T-cell (primary cell): ENCODE data around the gene KCNH2. TPM values are rescaled to one million over a fixed set of nuclear protein-coding genes. Genes with fewer than 3 reads are reported as not detected.

Experiments used
- ATAC-seq, 4 experiments: fragments of 200-7000 bp in 3 of 4; fragments of 150-1000 bp in 1 of 4; cut with Tn5 transposase; replicated peaks in 1 of 4; 1 replicate in 3 of 4; 2 replicates in 1 of 4; pipeline ENCODE4 v1.10.0; 2021; ENCODE audit warnings: moderate library complexity in 3 of 4, mild to moderate bottlenecking in 2 of 4, moderate number of reproducible peaks in 1 of 4
- CTCF ChIA-PET, 2 donors: fragments of 300-600 bp; sonication (Branson Sonifier 250); formaldehyde crosslinking; loops; one replicate each; lab custom pipeline; 2022; ENCODE audit warnings: antibody characterized with exemption in 2 of 2; lab: Charles Lee
- POLR2A ChIA-PET, 2 donors: fragments of 300-600 bp; sonication (Branson Sonifier 250); formaldehyde crosslinking; loops; one replicate each; lab custom pipeline; 2022; ENCODE audit warnings: antibody characterized with exemption in 2 of 2; lab: Charles Lee
- DNase-seq, 35 experiments: peaks; one replicate each; pipeline versions ENCODE4 v3.0.0 to v3.0.0-alpha.2; 2013 to 2023
- H3K27ac ChIP-seq: one replicate; pipeline ENCODE4 v1.5.1; 2013; ENCODE audit warnings: low read length
- H3K27me3 ChIP-seq, 2 experiments: replicated peaks in 1 of 2; 1 replicate in 1 of 2; 2 replicates in 1 of 2; pipeline versions ENCODE4 v1.6.1 to v1.7.0; 2013; ENCODE audit warnings: low read length in 1 of 2, mixed read lengths in 1 of 2; ENCODE audit not compliant: control insufficient read depth in 2 of 2, insufficient read depth in 2 of 2; ENCODE audit errors: extremely low read depth in 1 of 2
- H3K36me3 ChIP-seq, 2 donors: 1 replicate in 1 of 2; 2 replicates in 1 of 2; pipeline versions ENCODE4 v1.6.1 to v1.7.0; 2013; ENCODE audit warnings: low read length in 1 of 2; ENCODE audit not compliant: control insufficient read depth in 2 of 2, insufficient read depth in 1 of 2; ENCODE audit errors: extremely low read depth in 1 of 2
- H3K4me1 ChIP-seq, 2 experiments: 1 replicate in 1 of 2; 2 replicates in 1 of 2; pipeline versions ENCODE4 v1.6.1 to v1.7.0; 2013; ENCODE audit warnings: low read length in 2 of 2, mixed read lengths in 1 of 2; ENCODE audit not compliant: insufficient read depth in 2 of 2, control insufficient read depth in 1 of 2; ENCODE audit errors: extremely low read depth in 1 of 2
- H3K4me3 ChIP-seq, 2 donors: 1 replicate in 1 of 2; 2 replicates in 1 of 2; pipeline versions ENCODE4 v1.5.1 to v1.7.0; 2013; ENCODE audit warnings: mild to moderate bottlenecking in 2 of 2, low read length in 1 of 2, moderate library complexity in 1 of 2; ENCODE audit not compliant: control insufficient read depth in 1 of 2; ENCODE audit errors: extremely low read depth in 1 of 2
- H3K9me3 ChIP-seq: 2 replicates; pipeline ENCODE4 v1.7.0; 2013
- H3K27ac Mint-ChIP-seq, 2 donors: one replicate each; pipeline ENCODE4 v1.8.0; 2020 to 2021; ENCODE audit warnings: mild to moderate bottlenecking in 2 of 2, mixed read lengths in 2 of 2
- H3K27me3 Mint-ChIP-seq, 2 donors: one replicate each; pipeline ENCODE4 v1.8.0; 2021 to 2022; ENCODE audit warnings: mixed read lengths in 2 of 2
- H3K36me3 Mint-ChIP-seq: one replicate; pipeline ENCODE4 v1.8.0; 2021; ENCODE audit warnings: mixed read lengths
- H3K4me1 Mint-ChIP-seq, 3 donors: one replicate each; pipeline ENCODE4 v1.8.0; 2020 to 2022; ENCODE audit warnings: mixed read lengths in 3 of 3, mild to moderate bottlenecking in 1 of 3
- H3K4me3 Mint-ChIP-seq, 3 donors: one replicate each; pipeline ENCODE4 v1.8.0; 2020 to 2022; ENCODE audit warnings: mild to moderate bottlenecking in 3 of 3, mixed read lengths in 3 of 3, moderate library complexity in 3 of 3
- H3K9me3 Mint-ChIP-seq, 3 donors: one replicate each; pipeline ENCODE4 v1.8.0; 2020 to 2022; ENCODE audit warnings: mixed read lengths in 3 of 3
- WGBS: methylation state at CpG from one replicate; pipeline ENCODE4 v1.1.5; 2013; ENCODE audit warnings: missing lambda C conversion rate; ENCODE audit not compliant: insufficient coverage; 5-methylcytosine and 5-hydroxymethylcytosine counted together
- total RNA-seq, 35 experiments: library from RNA in 6 of 35; stranded (reverse) in 6 of 35; fragments of 120-200 nt in 1 of 35; gene quantifications; one replicate each; pipeline versions ENCODE4 v1.2.1 to v1.2.4 and lab custom pipeline; 2013 to 2026

Gene KCNH2
- total RNA-seq, 5 donors from 2014 or later (not counting 1 experiment from before 2014, with no cell fraction given): 2.9 to 4.6 (median 3.0) TPM

- H3K9me3 Mint-ChIP-seq: no peaks in the 10 kb centered on the region
- no peak for ATAC-seq
Observed at GRCh38 chr7:150969475-150969874, 8.6 kb downstream of the KCNH2 start.

GRCh38 chr7:150968734-150969372 is 9.3 kb downstream of the KCNH2 start:
- Mint-ChIP-seq H3K4me1 (peaks cover 19 to 37% (median 24%) of the 10 kb centered on the region in 3 donors), H3K27me3 (no peaks in the 10 kb centered on the region), H3K4me3 (no peak overlapping the region), H3K36me3 (no peaks in the 10 kb centered on the region), H3K27ac (peak overlapping the region in 1 of 2 donors; percentile 34), H3K9me3 (no peaks in the 10 kb centered on the region)
- peaks cover 12 to 16% of the 10 kb centered on the region in 2 experiments for H3K4me1 ChIP-seq
- no peak overlapping the region for H3K4me3 ChIP-seq
- ChIA-PET CTCF (no interaction called here), POLR2A (no interaction called here)
- no peaks in the 10 kb centered on the region for H3K36me3 ChIP-seq
- DNase-seq: no peak
- H3K9me3 ChIP-seq: no peaks in the 10 kb centered on the region
- ATAC-seq: no peak
- 72% methylated on average over 8 of the region's 16 CpGs for WGBS
- peaks cover 2 to 35% of the 10 kb centered on the region in 2 experiments for H3K27me3 ChIP-seq
- no peak overlapping the region for H3K27ac ChIP-seq

More at GRCh38 chr7:150969475-150969874, 8.6 kb downstream of the KCNH2 start:
- H3K4me1 Mint-ChIP-seq: peaks cover 24 to 42% (median 30%) of the 10 kb centered on the region in 3 donors
- H3K27ac Mint-ChIP-seq: peak overlapping the region in 1 of 2 donors; percentile 34
- CTCF ChIA-PET: no interaction called here
- no peaks in the 10 kb centered on the region for H3K27me3 Mint-ChIP-seq
- Histone ChIP-seq H3K27ac (no peak overlapping the region), H3K9me3 (no peaks in the 10 kb centered on the region), H3K4me3 (no peak overlapping the region), H3K27me3 (peaks cover 2 to 29% of the 10 kb centered on the region in 2 experiments), H3K36me3 (no peaks in the 10 kb centered on the region), H3K4me1 (peaks cover 11 to 19% of the 10 kb centered on the region in 2 experiments)
- H3K36me3 Mint-ChIP-seq: no peaks in the 10 kb centered on the region
- POLR2A ChIA-PET: no interaction called here
- no peak for DNase-seq
- 85% methylated on average over 7 of the region's 7 CpGs for WGBS
- no peak overlapping the region for H3K4me3 Mint-ChIP-seq

DNA sequence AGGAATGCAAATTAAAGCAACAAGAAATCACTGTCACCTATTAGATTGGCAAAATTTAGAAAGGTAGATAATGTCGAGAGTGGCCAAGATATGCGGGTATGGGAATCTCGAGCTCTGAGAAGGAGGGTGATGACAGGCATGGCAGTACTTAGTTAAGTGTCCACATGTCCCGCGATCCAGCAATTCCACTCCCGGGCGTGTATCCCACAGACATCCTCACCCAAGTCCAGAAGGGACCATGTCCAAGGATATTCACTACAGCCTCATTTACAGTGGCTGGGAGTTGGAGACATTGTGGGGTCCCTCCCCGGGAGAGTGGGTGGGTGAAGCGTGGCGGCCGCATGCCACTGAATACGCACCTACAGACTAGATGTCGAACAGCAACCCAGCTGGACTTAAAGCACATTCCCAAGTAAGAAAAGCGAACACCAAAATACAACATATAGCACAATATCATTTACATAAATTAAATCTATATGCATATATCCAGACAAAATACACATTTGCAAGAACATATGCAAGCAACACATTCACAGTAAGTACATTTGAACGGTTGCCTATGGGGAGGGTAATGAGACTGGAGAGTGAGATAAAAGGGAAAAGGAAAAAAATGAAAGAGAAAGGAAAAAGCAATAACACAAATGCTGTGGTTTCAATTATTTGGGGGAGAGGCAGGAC is 9.9 kb downstream of the KCNH2 start:
- no peak overlapping the region for H3K27ac ChIP-seq
- WGBS: 77% methylated on average over 12 of the region's 15 CpGs
- ATAC-seq (no peak), DNase-seq (no peak)
- no peaks in the 10 kb centered on the region for H3K36me3 ChIP-seq
- POLR2A ChIA-PET: no interaction called here
- no peak overlapping the region for H3K4me3 ChIP-seq
- Mint-ChIP-seq H3K9me3 (no peaks in the 10 kb centered on the region), H3K4me3 (no peak overlapping the region), H3K36me3 (no peaks in the 10 kb centered on the region), H3K4me1 (peaks cover 12 to 30% (median 18%) of the 10 kb centered on the region in 3 donors), H3K27ac (peak overlapping the region in 1 of 2 donors; percentile 51), H3K27me3 (no peaks in the 10 kb centered on the region)
- H3K4me1 ChIP-seq: peaks cover 7 to 10% of the 10 kb centered on the region in 2 experiments
- CTCF ChIA-PET: no interaction called here
- H3K9me3 ChIP-seq: no peaks in the 10 kb centered on the region
- H3K27me3 ChIP-seq: peaks cover 2 to 40% of the 10 kb centered on the region in 2 experiments

DNA sequence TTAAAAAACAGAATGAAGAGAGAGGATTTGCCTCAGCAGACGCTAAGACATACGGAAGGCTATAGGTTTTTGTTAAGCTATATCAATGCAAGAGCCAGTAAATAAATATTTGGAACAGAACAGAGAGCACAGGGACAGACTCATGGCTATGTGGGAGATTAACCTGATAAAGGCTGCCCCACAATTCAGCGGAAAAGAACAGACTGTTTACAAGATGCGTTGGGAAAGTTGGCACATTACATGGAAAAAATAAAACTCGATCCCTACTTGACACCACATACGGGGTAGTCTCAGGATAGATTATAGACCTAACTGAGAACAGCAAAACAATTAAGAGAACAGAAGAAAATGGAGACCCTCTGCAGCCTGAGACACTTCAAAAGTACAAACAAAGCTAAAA is 10.8 kb downstream of the KCNH2 start:
- H3K36me3 Mint-ChIP-seq: no peaks in the 10 kb centered on the region
- Histone ChIP-seq H3K4me3 (no peak overlapping the region), H3K27ac (no peak overlapping the region), H3K4me1 (peaks cover 7 to 17% of the 10 kb centered on the region in 2 experiments), H3K9me3 (no peaks in the 10 kb centered on the region), H3K36me3 (no peaks in the 10 kb centered on the region), H3K27me3 (peaks cover 2 to 48% of the 10 kb centered on the region in 2 experiments)
- no peaks in the 10 kb centered on the region for H3K9me3 Mint-ChIP-seq
- ChIA-PET CTCF (no interaction called here), POLR2A (interaction anchor here in 1 of 2 donors (0.6 kb wide), 1 partner anchor 695 kb away, joined by 5 read pairs; no protein-coding TSS in a partner anchor)
- no peak overlapping the region for H3K27ac Mint-ChIP-seq
- WGBS: 85% methylated on average over 5 of the region's 6 CpGs
- no peak overlapping the region for H3K4me3 Mint-ChIP-seq
- peaks cover 12 to 31% (median 18%) of the 10 kb centered on the region in 3 donors for H3K4me1 Mint-ChIP-seq
- ATAC-seq (no peak), DNase-seq (no peak)
- peaks cover 0 to 5% of the 10 kb centered on the region in 2 donors for H3K27me3 Mint-ChIP-seq

DNA sequence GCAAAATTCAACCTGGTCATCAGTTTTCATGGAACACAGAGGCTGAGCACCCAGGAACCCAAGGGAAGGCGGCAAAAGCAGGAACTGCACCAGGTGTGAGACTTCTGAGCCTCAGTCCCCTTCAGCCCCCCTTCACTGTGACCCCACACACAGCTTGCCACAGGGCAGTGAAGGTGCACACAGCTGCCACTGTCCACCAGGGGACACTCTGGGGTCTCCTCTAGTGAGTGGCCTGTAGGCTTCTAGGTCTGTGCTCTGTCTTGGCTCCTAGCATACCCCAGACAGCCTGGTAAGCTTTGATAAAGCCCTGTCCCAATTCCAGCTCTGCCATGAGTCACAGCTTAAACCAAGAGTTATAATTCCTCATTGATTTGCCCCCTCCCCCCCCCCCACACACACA is 12.1 kb downstream of the KCNH2 start:
- H3K27ac Mint-ChIP-seq: no peak overlapping the region
- Histone ChIP-seq H3K9me3 (no peaks in the 10 kb centered on the region), H3K27me3 (peaks cover 2 to 62% of the 10 kb centered on the region in 2 experiments), H3K36me3 (no peaks in the 10 kb centered on the region), H3K4me1 (peaks cover 7 to 17% of the 10 kb centered on the region in 2 experiments), H3K4me3 (no peak overlapping the region), H3K27ac (no peak overlapping the region)
- ChIA-PET POLR2A (interaction anchor here in 1 of 2 donors (0.6 kb wide), 1 partner anchor 405 kb away, joined by 5 read pairs; no protein-coding TSS in a partner anchor), CTCF (interaction anchor here in 1 of 2 donors (0.7 kb wide), 1 partner anchor 18 kb away, joined by 3 read pairs; no protein-coding TSS in a partner anchor)
- ATAC-seq (no peak), DNase-seq (no peak)
- no peaks in the 10 kb centered on the region for H3K9me3 Mint-ChIP-seq
- peaks cover 0 to 12% of the 10 kb centered on the region in 2 donors for H3K27me3 Mint-ChIP-seq
- H3K4me3 Mint-ChIP-seq: no peak overlapping the region
- H3K4me1 Mint-ChIP-seq: peaks cover 12 to 28% (median 18%) of the 10 kb centered on the region in 3 donors
- WGBS: 100% methylated on average over 1 of the region's 1 CpG
- H3K36me3 Mint-ChIP-seq: no peaks in the 10 kb centered on the region

- WGBS: 91% methylated on average over 12 of the region's 16 CpGs
- DNase-seq (no peak), ATAC-seq (no peak)
- no peaks in the 10 kb centered on the region for H3K36me3 Mint-ChIP-seq
- H3K27me3 Mint-ChIP-seq: peaks cover 0 to 14% of the 10 kb centered on the region in 2 donors
- CTCF ChIA-PET: interaction anchor here (0.5 to 0.6 kb wide), 2 partner anchors 140 to 351 kb away, joined by 3 read pairs; no protein-coding TSS in a partner anchor
- H3K27ac Mint-ChIP-seq: no peak overlapping the region
- Histone ChIP-seq H3K27ac (no peak overlapping the region), H3K4me1 (peaks cover 7 to 17% of the 10 kb centered on the region in 2 experiments), H3K36me3 (no peaks in the 10 kb centered on the region), H3K9me3 (no peaks in the 10 kb centered on the region), H3K4me3 (no peak overlapping the region), H3K27me3 (peaks cover 2 to 61% of the 10 kb centered on the region in 2 experiments)
- POLR2A ChIA-PET: interaction anchor here in 1 of 2 donors (0.5 kb wide), 1 partner anchor 27 kb away, joined by 3 read pairs; no protein-coding TSS in a partner anchor
- no peaks in the 10 kb centered on the region for H3K9me3 Mint-ChIP-seq
- no peak overlapping the region for H3K4me3 Mint-ChIP-seq
- peaks cover 12 to 30% (median 21%) of the 10 kb centered on the region in 3 donors for H3K4me1 Mint-ChIP-seq
Observed at GRCh38 chr7:150965273-150965830, 12.8 kb downstream of the KCNH2 start.
